Mucosa of descending colon (tissue), 3 donors: ENCODE measurements around the gene POLE4. TPM values are rescaled to one million over a fixed set of nuclear protein-coding genes. Genes with fewer than 3 reads are reported as not detected.

Experiments
- ATAC-seq: fragments of 200-7000 bp; cut with Tn5 transposase; one replicate; pipeline ENCODE4 v1.9.1; 2020; ENCODE audit warnings: mild to moderate bottlenecking, moderate library complexity
- DNase-seq, 3 donors: peaks; one replicate each; pipeline ENCODE4 v3.0.0-alpha.2; 2020
- H3K36me3 ChIP-seq: fragments of 200-600 bp; one replicate; pipeline ENCODE4 v1.8.0; 2021; ENCODE audit warnings: low read depth, mild to moderate bottlenecking
- H3K4me1 ChIP-seq: fragments of 200-600 bp; one replicate; pipeline ENCODE4 v1.8.0; 2021; ENCODE audit warnings: low read depth, mild to moderate bottlenecking
- H3K4me3 ChIP-seq: fragments of 200-600 bp; one replicate; pipeline ENCODE4 v1.8.0; 2021; ENCODE audit warnings: mild to moderate bottlenecking
- H3K9me3 ChIP-seq: fragments of 200-600 bp; one replicate; pipeline ENCODE4 v1.8.0; 2021; ENCODE audit warnings: mild to moderate bottlenecking
- intact Hi-C, 2 donors: fragments of 100-400 bp; cut with DNase I in 1 of 2; cut with micrococcal nuclease in 1 of 2; formaldehyde crosslinking; loops; one replicate each; pipeline versions ENCODE4 v1.11.0 to v1.11.1; 2022; cut with DNase I, micrococcal nuclease
- total RNA-seq, 3 donors: library from RNA; stranded (reverse); fragmentation: NEBNext Ultra II Directional in 2 of 3; extraction: Animal tissue kit (Norgen Biotek cat#: 25700) in 2 of 3; gene quantifications; one replicate each; pipeline versions ENCODE4 v1.2.1 to v1.2.4, GENCODE V29; 2021 to 2023
- TF ChIP-seq, protein P1 (sequence below): fragments of 200-600 bp; IDR thresholded peaks from one replicate; pipeline ENCODE4 v1.8.0; 2022; ENCODE audit warnings: antibody characterized with exemption, mild to moderate bottlenecking
- donor health status: DM: no; HTN: no; CAD: no; lungs with moderate emphysema.
- donor health status: DM: no; HTN: no; CAD: no.
- donor health status: DM: no; HTN: yes; CAD: no.

POLE4 gene
- total RNA-seq, 3 donors from 2014 or later: 48.5 to 72.9 (median 70.5) TPM

DNA sequence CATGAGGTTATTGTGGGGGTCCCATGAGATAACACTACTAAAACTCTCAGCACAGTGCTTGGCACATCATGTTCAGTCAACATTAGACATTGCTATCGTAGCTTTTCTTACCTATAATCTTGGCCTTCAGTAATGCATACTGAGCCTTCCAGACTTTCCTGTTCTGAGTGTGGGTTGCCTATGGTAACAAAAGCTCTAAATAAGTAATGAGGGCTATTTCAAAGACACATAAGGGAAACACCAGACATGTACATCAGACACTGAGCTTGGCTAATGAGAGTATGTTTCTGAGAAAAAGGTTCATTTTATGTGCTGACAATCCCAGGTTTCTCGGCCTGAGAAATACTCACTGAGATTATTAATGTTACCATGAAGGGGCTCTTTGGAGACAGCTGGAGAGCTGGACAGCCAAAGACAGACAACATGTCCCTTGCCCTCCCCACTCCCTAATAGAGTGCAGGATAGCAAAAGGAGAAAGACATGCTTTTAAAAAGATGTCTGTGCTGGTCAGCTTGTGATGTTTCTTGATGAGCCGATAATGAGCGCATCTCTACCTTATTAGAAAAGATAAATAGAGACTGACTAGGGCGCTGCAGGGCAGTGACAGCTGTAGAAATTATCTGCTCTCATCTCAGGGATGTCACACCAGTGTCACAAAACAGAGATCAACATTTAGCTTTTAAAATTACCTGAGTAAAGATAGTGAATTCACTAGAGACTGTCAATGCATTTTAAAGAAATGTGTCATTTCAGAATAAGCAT, 25.4 kb downstream of the POLE4 start:
- no peak for ATAC-seq
- Histone ChIP-seq H3K9me3 (no peaks in the 10 kb centered on the region), H3K4me1 (no peaks in the 10 kb centered on the region), H3K36me3 (no peaks in the 10 kb centered on the region), H3K4me3 (no peak overlapping the region)
- TF ChIP-seq, protein P1, sequence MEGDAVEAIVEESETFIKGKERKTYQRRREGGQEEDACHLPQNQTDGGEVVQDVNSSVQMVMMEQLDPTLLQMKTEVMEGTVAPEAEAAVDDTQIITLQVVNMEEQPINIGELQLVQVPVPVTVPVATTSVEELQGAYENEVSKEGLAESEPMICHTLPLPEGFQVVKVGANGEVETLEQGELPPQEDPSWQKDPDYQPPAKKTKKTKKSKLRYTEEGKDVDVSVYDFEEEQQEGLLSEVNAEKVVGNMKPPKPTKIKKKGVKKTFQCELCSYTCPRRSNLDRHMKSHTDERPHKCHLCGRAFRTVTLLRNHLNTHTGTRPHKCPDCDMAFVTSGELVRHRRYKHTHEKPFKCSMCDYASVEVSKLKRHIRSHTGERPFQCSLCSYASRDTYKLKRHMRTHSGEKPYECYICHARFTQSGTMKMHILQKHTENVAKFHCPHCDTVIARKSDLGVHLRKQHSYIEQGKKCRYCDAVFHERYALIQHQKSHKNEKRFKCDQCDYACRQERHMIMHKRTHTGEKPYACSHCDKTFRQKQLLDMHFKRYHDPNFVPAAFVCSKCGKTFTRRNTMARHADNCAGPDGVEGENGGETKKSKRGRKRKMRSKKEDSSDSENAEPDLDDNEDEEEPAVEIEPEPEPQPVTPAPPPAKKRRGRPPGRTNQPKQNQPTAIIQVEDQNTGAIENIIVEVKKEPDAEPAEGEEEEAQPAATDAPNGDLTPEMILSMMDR: no peak
- intact Hi-C loops: no loop called here
- DNase-seq: no peak

DNA sequence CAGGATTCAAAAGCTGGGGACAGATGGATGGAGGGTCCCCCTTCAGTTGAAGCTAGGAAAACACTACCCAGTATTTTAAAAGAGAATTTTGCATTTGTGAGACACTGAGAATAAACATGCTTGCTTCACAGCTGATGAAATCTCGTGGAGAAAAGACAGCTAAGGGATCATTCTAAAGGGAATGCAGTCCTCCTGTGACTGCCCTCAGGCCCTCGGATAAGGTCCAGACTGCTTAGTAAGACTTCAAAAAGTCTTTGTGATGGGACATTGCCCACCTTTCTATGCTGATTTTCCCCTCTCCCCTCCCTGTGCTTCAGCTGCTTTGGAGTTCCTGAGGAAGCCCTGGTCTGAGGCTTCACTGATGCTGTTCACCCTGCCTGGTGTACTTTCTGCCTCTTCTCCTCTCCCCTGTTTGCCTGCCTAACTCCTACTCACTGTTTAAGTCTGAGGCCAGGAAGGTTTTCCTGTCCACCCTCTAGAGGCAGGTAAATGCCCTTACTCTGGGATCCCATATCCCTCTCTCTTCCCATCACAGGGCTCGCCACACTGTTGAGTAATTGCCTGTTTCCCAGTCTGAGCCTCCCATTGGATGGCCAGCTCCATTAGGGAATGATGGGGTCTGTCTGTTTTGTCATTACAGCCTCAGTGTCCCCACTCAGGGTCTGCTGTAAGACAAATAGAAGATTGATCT, 26.6 kb downstream of the POLE4 start:
- no peaks in the 10 kb centered on the region for H3K9me3 ChIP-seq
- no peak for ATAC-seq
- no peaks in the 10 kb centered on the region for H3K4me1 ChIP-seq
- H3K4me3 ChIP-seq: no peak overlapping the region
- no peaks in the 10 kb centered on the region for H3K36me3 ChIP-seq
- intact Hi-C loops: no loop called here
- DNase-seq: no peak
- TF ChIP-seq, protein P1: no peak

DNA sequence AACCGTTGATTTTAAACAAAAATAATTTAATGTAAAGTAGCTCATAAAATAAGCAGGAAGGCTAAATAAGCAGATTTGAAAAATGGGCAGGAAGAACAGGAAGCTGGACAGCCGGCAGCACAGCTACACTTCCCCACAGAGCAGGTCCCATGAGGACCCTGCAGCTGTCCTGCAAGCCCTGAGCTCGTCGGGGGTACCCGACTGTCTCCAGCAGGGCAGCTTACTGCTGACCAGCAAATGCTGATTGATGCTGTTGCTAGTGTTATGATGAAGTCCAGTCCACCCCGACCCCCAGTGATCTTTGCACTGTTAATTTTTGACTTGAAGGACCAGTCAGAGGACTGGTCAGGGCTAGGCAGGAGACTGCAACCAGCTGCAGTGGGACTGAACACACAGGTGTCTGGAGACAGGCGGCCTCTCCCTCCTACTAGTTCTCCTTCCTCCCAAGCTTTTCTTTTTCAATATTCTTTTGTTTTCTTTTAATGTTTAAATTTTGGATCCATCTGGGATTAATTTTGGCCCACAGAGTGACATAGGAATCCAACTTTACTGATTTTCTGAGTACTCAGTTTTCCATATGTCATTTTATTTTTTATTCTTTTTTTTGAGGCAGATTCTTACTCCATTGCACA, 27.7 kb downstream of the POLE4 start:
- Histone ChIP-seq H3K9me3 (no peaks in the 10 kb centered on the region), H3K4me1 (no peaks in the 10 kb centered on the region), H3K36me3 (no peaks in the 10 kb centered on the region), H3K4me3 (no peak overlapping the region)
- ATAC-seq (no peak), DNase-seq (no peak)
- TF ChIP-seq, protein P1: no peak
- intact Hi-C loops: no loop called here

GRCh38 chr2:74991977-74992376, 33.5 kb downstream of the POLE4 start:
- TF ChIP-seq, protein P1: no peak
- Histone ChIP-seq H3K9me3 (no peaks in the 10 kb centered on the region), H3K4me1 (no peaks in the 10 kb centered on the region), H3K36me3 (no peaks in the 10 kb centered on the region), H3K4me3 (no peak overlapping the region)
- intact Hi-C loops: no loop called here
- no peak for ATAC-seq
- DNase-seq: no peak

GRCh38 chr2:74999468-74999867, 41.0 kb downstream of the POLE4 start:
- no peaks in the 10 kb centered on the region for H3K9me3 ChIP-seq
- DNase-seq: no peak
- no peak for ATAC-seq
- H3K36me3 ChIP-seq: no peaks in the 10 kb centered on the region
- TF ChIP-seq, protein P1: no peak
- no peak overlapping the region for H3K4me3 ChIP-seq
- no peaks in the 10 kb centered on the region for H3K4me1 ChIP-seq
- intact Hi-C loops: no loop called here
